Hematopoietic multipotent progenitor cell treated with erythropoietin and hydrocortisone succinate and interleukin-3 and kit ligand, for 6 days (in vitro differentiated cells): ENCODE results near the gene AKAP13.
A peak's percentile ranks its signal among the peaks of the same experiment; 100 is the strongest.

ENCODE experiments used
- DNase-seq: peaks from one replicate; pipeline ENCODE4 v3.0.0-alpha.2; 2015

The AKAP13 gene

GRCh38 chr15:85688711-85689110, 308.3 kb downstream of the AKAP13 start:
- peak; percentile 64 for DNase-seq

- peak; percentile 83 for DNase-seq
These were observed 309.3 kb downstream of the AKAP13 start for GRCh38 chr15:85689729-85690128.

- peak; percentile 71 for DNase-seq
These were observed 310.3 kb downstream of the AKAP13 start for GRCh38 chr15:85690561-85691231.

- peak; percentile 35 for DNase-seq
These were observed 311.2 kb downstream of the AKAP13 start for GRCh38 chr15:85691350-85692240.

GRCh38 chr15:85692321-85692720, 311.9 kb downstream of the AKAP13 start:
- DNase-seq: no peak

GRCh38 chr15:85692873-85693272, 312.5 kb downstream of the AKAP13 start:
- DNase-seq: peak; percentile 44

GRCh38 chr15:85693277-85693676, 312.9 kb downstream of the AKAP13 start:
- DNase-seq: peak; percentile 33

- DNase-seq: peak; percentile 87
These were observed 313.7 kb downstream of the AKAP13 start for GRCh38 chr15:85694091-85694490.

- no peak for DNase-seq
These were observed 320.4 kb downstream of the AKAP13 start for GRCh38 chr15:85700767-85701166.

- DNase-seq: peak; percentile 67
These were observed 322.1 kb downstream of the AKAP13 start for GRCh38 chr15:85702321-85703101.

- peak; percentile 35 for DNase-seq
These were observed 323.7 kb downstream of the AKAP13 start for GRCh38 chr15:85704066-85704465.

GRCh38 chr15:85704720-85705429, 324.5 kb downstream of the AKAP13 start:
- no peak for DNase-seq

GRCh38 chr15:85706779-85707518, 326.5 kb downstream of the AKAP13 start:
- DNase-seq: peak; percentile 91

- DNase-seq: peak; percentile 41
These were observed 327.3 kb downstream of the AKAP13 start for GRCh38 chr15:85707519-85708338.

- DNase-seq: no peak
These were observed 328.1 kb downstream of the AKAP13 start for GRCh38 chr15:85708402-85708941.

GRCh38 chr15:85709250-85709649, 328.8 kb downstream of the AKAP13 start:
- no peak for DNase-seq

GRCh38 chr15:85710340-85710842, 330.0 kb downstream of the AKAP13 start:
- DNase-seq: no peak

GRCh38 chr15:85711580-85712192, 331.3 kb downstream of the AKAP13 start:
- no peak for DNase-seq

- no peak for DNase-seq
These were observed 335.9 kb downstream of the AKAP13 start for GRCh38 chr15:85716261-85716660.

- no peak for DNase-seq
These were observed 336.8 kb downstream of the AKAP13 start for GRCh38 chr15:85717212-85717611.
